Right lobe of liver (tissue), 6 donors: ENCODE measurements around the gene SDHA. TPM values are rescaled to one million over a fixed set of nuclear protein-coding genes. Genes with fewer than 3 reads are reported as not detected.
"Not testable (repeated sequence)": the region's sequence is repeated elsewhere in the genome, so short reads cannot be mapped to it uniquely, and the experiment has no call there.

Experiments
- ATAC-seq, 4 donors: fragments of 200-7000 bp; cut with Tn5 transposase; one replicate each; pipeline ENCODE4 v1.9.1; 2020; ENCODE audit warnings: mild to moderate bottlenecking in 4 of 4, moderate library complexity in 4 of 4
- DNase-seq, 3 donors: peaks; one replicate each; pipeline ENCODE4 v3.0.0-alpha.2; 2020
- H3K27ac ChIP-seq, 3 donors: fragments of 200-600 bp; one replicate each; pipeline ENCODE4 v1.8.0; 2022
- H3K27me3 ChIP-seq, 2 donors: fragments of 200-600 bp; one replicate each; pipeline ENCODE4 v1.8.0; 2022
- H3K36me3 ChIP-seq, 4 donors: fragments of 200-600 bp; sonication (generic) in 1 of 4; one replicate each; pipeline versions ENCODE4 v1.5.1 to v1.8.0; 2017 to 2022; ENCODE audit warnings: control low read depth in 1 of 4
- H3K4me1 ChIP-seq, 4 donors: fragments of 200-600 bp; sonication (generic) in 1 of 4; one replicate each; pipeline versions ENCODE4 v1.5.1 to v1.8.0; 2017 to 2022; ENCODE audit warnings: control low read depth in 1 of 4
- H3K4me3 ChIP-seq, 3 donors: fragments of 200-600 bp; one replicate each; pipeline ENCODE4 v1.8.0; 2022
- H3K9me3 ChIP-seq, 4 donors: fragments of 200-600 bp; sonication (generic) in 1 of 4; one replicate each; pipeline versions ENCODE4 v1.5.1 to v1.8.0; 2017 to 2022; ENCODE audit warnings: control low read depth in 1 of 4
- CTCF ChIP-seq, 4 donors: fragments of 200-600 bp in 3 of 4; fragments of 450-650 bp in 1 of 4; IDR thresholded peaks; one replicate each; pipeline versions ENCODE4 v1.5.1 to v1.8.0; 2016 to 2022; ENCODE audit warnings: antibody characterized with exemption in 4 of 4, mild to moderate bottlenecking in 2 of 4
- POLR2A ChIP-seq: fragments of 450-650 bp; IDR thresholded peaks from one replicate; pipeline ENCODE4 v1.6.1; 2017; ENCODE audit warnings: antibody characterized with exemption, mild to moderate bottlenecking
- WGBS: methylation state at CpG from one replicate; pipeline ENCODE4 v1.1.6; 2018; ENCODE audit warnings: low coverage, low lambda C conversion rate; ENCODE audit not compliant: insufficient coverage; ENCODE audit errors: missing lambda C conversion rate; 5-methylcytosine and 5-hydroxymethylcytosine counted together
- intact Hi-C, 2 donors: fragments of 100-400 bp; cut with DNase I; formaldehyde crosslinking; loops; one replicate each; pipeline versions ENCODE4 v1.11.2 to v1.14.1; 2022
- long read RNA-seq: library from polyadenylated mRNA; unstranded; transcript quantifications from one replicate; pipeline ENCODE4 v2.0.0, GENCODE V29; 2019
- total RNA-seq, 6 experiments: library from RNA; depleted of rRNA in 2 of 6; stranded (reverse); fragments of >200 nt in 2 of 6; fragmentation: NEBNext Ultra II Directional in 3 of 6; extraction: Animal tissue kit (Norgen Biotek cat#: 25700) in 3 of 6; gene quantifications; one replicate each; pipeline versions ENCODE4 v1.1.0 to v1.2.4, GENCODE V29; 2016 to 2023
- donor health status: DM: no; HTN: yes; CAD: no.
- donor health status: DM: no; HTN: no; CAD: no.
- donor health status: DM: no; HTN: no; CAD: no.
- donor health status: DM: no; HTN: yes; CAD: no.
- donor health status: DM: no; HTN: yes; CAD: no.

Gene SDHA
- 100 to 1,000 TPM; 165 to 223 (median 188) TPM for total RNA-seq
- long read RNA-seq, transcript SDHA-201 (15 exons, 2,390 nt), result major isoform, 57 of 70 reads
- long read RNA-seq, partial matches to known transcripts, result 7 of 70 reads
- long read RNA-seq, other reads (novel, unspliced or antisense), result 4 of 70 reads

GRCh38 chr5:217494-218456, at the start of gene SDHA, which contains the start of gene CCDC127:
Gene SDHA, plus strand, starts transcription at chr5:218320. Its CDS starts 36 bp downstream, at chr5:218356.
Gene CCDC127, minus strand, starts transcription at chr5:218153. Its CDS starts 1,304 bp downstream, at chr5:216849.
- TF ChIP-seq CTCF (IDR thresholded peaks at IDR 0.05) (peak; percentile 11 to 46 (median 30)), POLR2A (peak; percentile 93)
- H3K36me3 ChIP-seq, H3K27me3 ChIP-seq, intact Hi-C loops, H3K9me3 ChIP-seq: not testable (repeated sequence)
- Histone ChIP-seq H3K4me1 (peaks cover 0 to 29% (median 7%) of the 10 kb centered on the region in 4 donors), H3K27ac (peak within 1 kb of the TSS; percentile 92 to 94 (median 93)), H3K4me3 (peak within 1 kb of the TSS; percentile 91 to 98 (median 97))
- WGBS, result 6% methylated on average over 12 of the region's 75 CpGs
- DNase-seq (peak; percentile 97 to 99 (median 98)), ATAC-seq (peak; percentile 91 to 93 (median 92))

DNA sequence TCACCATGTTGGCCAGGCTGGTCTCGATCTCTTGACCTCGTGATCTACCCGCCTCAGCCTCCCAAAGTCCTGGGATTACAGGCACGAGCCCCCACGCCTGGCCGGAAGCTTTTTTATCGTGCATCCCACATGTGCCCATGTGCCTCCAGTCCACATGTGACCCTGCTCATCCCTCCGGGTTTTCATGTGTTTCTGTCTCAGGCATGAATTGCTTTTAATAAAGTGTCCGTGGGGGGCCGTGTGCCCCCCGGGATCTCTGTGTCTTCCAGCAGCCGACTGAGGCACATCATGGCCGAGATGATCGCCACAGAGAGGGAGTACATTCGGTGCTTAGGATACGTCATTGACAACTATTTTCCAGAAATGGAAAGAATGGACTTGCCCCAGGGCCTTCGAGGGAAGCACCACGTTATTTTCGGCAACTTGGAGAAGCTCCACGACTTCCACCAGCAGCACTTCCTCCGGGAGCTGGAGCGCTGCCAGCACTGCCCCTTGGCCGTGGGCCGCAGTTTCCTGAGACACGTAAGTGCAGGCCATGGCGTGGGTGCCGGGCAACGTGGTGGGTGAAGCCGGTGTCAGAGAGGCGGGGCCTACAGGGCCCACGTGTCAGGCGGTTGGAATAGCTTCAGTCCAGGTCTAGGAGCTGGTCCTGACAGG, 48.9 kb upstream of the SDHA start:
- H3K4me1 ChIP-seq, result no peaks in the 10 kb centered on the region
- peak; percentile 65 to 75 (median 68) for ATAC-seq
- 51% methylated on average over 16 of the region's 32 CpGs for WGBS
- H3K36me3 ChIP-seq, result no peaks in the 10 kb centered on the region
- TF ChIP-seq POLR2A, result no peak
- TF ChIP-seq CTCF (IDR thresholded peaks at IDR 0.05), result no peak
- intact Hi-C loops, result no loop called here
- no peak overlapping the region for H3K27ac ChIP-seq
- H3K27me3 ChIP-seq, result no peaks in the 10 kb centered on the region
- H3K9me3 ChIP-seq, result no peaks in the 10 kb centered on the region
- DNase-seq, result peak; percentile 66 to 69 (median 68)
- H3K4me3 ChIP-seq, result no peak overlapping the region

DNA sequence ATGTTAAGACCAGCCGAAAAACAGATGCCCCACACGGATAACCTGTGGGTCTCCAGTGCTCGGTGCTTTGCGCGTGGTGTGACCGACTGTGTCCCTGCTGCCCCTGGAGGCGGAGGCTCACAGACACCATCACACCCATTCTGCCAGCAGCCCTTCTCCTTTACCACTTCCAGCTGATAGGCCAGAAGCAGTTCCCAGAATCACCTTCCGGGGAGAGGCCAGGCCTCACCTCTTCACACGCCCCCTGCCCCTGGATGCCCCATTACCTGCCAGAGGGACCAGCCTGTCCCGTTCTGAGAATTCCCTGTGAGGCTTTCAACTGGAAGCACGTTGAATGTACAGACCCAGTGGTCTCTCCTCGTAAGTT, 48.4 kb upstream of the SDHA start:
- H3K4me3 ChIP-seq, result no peak overlapping the region
- DNase-seq (no peak), ATAC-seq (no peak)
- no peaks in the 10 kb centered on the region for H3K4me1 ChIP-seq
- WGBS, result 64% methylated on average over 3 of the region's 12 CpGs
- H3K27me3 ChIP-seq, result no peaks in the 10 kb centered on the region
- TF ChIP-seq CTCF (IDR thresholded peaks at IDR 0.05), result no peak
- no peak for TF ChIP-seq POLR2A
- no peaks in the 10 kb centered on the region for H3K36me3 ChIP-seq
- no peak overlapping the region for H3K27ac ChIP-seq
- H3K9me3 ChIP-seq, result no peaks in the 10 kb centered on the region
- intact Hi-C loops, result no loop called here

DNA sequence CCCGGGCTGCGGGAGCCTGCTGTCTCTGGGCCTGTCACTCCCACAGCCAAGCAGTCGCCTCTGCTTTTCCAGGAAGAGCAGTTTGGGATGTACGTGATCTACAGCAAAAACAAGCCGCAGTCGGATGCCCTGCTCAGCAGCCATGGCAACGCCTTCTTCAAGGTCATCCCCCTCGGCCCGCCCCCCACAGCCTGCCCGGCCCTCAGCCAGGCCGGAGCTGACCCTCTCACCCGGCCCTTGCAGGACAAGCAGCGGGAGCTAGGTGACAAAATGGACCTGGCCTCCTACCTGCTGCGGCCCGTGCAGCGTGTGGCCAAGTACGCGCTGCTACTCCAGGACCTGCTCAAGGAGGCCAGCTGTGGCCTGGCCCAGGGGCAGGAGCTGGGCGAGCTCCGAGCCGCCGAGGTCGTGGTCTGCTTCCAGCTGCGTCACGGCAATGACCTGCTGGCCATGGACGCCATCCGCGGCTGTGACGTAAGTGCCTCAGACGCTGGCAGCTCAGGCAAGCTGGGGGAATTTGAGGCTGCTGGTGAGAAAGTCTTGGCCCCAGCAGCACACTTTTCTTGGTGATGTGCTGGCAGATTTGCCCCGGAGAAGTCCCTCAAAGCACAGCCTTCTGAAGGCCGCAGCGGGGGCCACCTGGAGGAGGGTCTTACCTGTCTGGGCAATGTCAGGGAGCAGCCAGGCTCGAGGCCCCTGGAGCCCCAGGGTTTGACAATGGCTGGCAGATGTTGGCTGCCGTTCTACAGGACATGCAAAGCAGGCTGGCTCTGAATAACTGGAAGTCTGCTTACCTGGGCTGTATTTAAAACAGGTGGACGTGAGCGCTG, 46.9 kb upstream of the SDHA start:
- DNase-seq, result peak in 2 of 3 donors; percentile 50 to 52
- peak in 2 of 4 donors; percentile 29 to 50 for ATAC-seq

More for the DNA sequence above, 46.9 kb upstream of the SDHA start:
- intact Hi-C loops, result no loop called here
- H3K27me3 ChIP-seq, result no peaks in the 10 kb centered on the region
- H3K4me3 ChIP-seq, result no peak overlapping the region
- no peaks in the 10 kb centered on the region for H3K36me3 ChIP-seq
- 92% methylated on average over 2 of the region's 37 CpGs for WGBS
- H3K27ac ChIP-seq, result no peak overlapping the region
- no peaks in the 10 kb centered on the region for H3K4me1 ChIP-seq
- TF ChIP-seq POLR2A, result no peak
- no peak for TF ChIP-seq CTCF (IDR thresholded peaks at IDR 0.05)
- H3K9me3 ChIP-seq, result no peaks in the 10 kb centered on the region
